ENCODE measurements around the gene IFFO2. TPM values are rescaled to one million over a fixed set of nuclear protein-coding genes. Genes with fewer than 3 reads are reported as not detected.

IFFO2 gene
- total and polyA plus RNA-seq, 10 of the 15 experiments (the other 5 are each of a cell fraction or from before 2014, with no cell fraction given), result 1.2 to 18.4 (median 6.7) TPM

GRCh38 chr1:18951818-18952391 lies 4.6 kb downstream of the IFFO2 start (continued):
- TF ChIP-seq RUNX3 (IDR thresholded peaks at IDR 0.05; ENCODE audit: low read length) (peak; percentile 99), MTA2 (IDR thresholded peaks at IDR 0.05; ENCODE audit: low read depth) (peak; percentile 86), ZSCAN29 (IDR thresholded peaks at IDR 0.05) (no peak), TAF1 (IDR thresholded peaks at IDR 0.05; ENCODE audit: borderline replicate concordance, low read depth, low read length) (peak; percentile 20), LARP7 (IDR thresholded peaks at IDR 0.05) (0 out of 2 replicates have a peak, but pooled peaks have one; percentile 17), RELA (IDR thresholded peaks at IDR 0.05; ENCODE audit: borderline replicate concordance, partially characterized antibody) (peak; percentile 96), BCL11A (IDR thresholded peaks at IDR 0.05; ENCODE audit: low read depth, low read length) (peak; percentile 79), SKIL (IDR thresholded peaks at IDR 0.05; ENCODE audit: low read depth, poor library complexity, severe bottlenecking) (peak; percentile 87), IRF4 (IDR thresholded peaks at IDR 0.05; ENCODE audit: low read depth, low read length) (peak; percentile 82), ZNF207 (IDR thresholded peaks at IDR 0.05; ENCODE audit: borderline replicate concordance) (no peak; the same call in 1 of the 2 replicates), IKZF2 (IDR thresholded peaks at IDR 0.05) (peak; percentile 92), ZBED1 (IDR thresholded peaks at IDR 0.05; ENCODE audit: borderline replicate concordance) (0 out of 2 replicates have a peak, but pooled peaks have one; percentile 22), ZNF217 (IDR thresholded peaks at IDR 0.05) (peak; percentile 84), IRF5 (IDR thresholded peaks at IDR 0.05; ENCODE audit: borderline replicate concordance) (no peak), SMAD1 (IDR thresholded peaks at IDR 0.05; ENCODE audit: low read depth, partially characterized antibody) (peak; percentile 53), IRF3 (IDR thresholded peaks at IDR 0.05) (0 out of 2 replicates have a peak, but pooled peaks have one; percentile 11), SP1 (IDR thresholded peaks at IDR 0.05; ENCODE audit: low read depth, low read length) (peak; percentile 25), POLR2A (IDR thresholded peaks at IDR 0.05; ENCODE audit: low read depth, low read length) (peak; percentile 59; the same call in 1 of the 2 replicates)
- TF ChIP-seq, protein P1, sequence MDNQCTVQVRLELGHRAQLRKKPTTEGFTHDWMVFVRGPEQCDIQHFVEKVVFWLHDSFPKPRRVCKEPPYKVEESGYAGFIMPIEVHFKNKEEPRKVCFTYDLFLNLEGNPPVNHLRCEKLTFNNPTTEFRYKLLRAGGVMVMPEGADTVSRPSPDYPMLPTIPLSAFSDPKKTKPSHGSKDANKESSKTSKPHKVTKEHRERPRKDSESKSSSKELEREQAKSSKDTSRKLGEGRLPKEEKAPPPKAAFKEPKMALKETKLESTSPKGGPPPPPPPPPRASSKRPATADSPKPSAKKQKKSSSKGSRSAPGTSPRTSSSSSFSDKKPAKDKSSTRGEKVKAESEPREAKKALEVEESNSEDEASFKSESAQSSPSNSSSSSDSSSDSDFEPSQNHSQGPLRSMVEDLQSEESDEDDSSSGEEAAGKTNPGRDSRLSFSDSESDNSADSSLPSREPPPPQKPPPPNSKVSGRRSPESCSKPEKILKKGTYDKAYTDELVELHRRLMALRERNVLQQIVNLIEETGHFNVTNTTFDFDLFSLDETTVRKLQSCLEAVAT (IDR thresholded peaks at IDR 0.05), result peak; percentile 91
- TF ChIP-seq, protein P2, sequence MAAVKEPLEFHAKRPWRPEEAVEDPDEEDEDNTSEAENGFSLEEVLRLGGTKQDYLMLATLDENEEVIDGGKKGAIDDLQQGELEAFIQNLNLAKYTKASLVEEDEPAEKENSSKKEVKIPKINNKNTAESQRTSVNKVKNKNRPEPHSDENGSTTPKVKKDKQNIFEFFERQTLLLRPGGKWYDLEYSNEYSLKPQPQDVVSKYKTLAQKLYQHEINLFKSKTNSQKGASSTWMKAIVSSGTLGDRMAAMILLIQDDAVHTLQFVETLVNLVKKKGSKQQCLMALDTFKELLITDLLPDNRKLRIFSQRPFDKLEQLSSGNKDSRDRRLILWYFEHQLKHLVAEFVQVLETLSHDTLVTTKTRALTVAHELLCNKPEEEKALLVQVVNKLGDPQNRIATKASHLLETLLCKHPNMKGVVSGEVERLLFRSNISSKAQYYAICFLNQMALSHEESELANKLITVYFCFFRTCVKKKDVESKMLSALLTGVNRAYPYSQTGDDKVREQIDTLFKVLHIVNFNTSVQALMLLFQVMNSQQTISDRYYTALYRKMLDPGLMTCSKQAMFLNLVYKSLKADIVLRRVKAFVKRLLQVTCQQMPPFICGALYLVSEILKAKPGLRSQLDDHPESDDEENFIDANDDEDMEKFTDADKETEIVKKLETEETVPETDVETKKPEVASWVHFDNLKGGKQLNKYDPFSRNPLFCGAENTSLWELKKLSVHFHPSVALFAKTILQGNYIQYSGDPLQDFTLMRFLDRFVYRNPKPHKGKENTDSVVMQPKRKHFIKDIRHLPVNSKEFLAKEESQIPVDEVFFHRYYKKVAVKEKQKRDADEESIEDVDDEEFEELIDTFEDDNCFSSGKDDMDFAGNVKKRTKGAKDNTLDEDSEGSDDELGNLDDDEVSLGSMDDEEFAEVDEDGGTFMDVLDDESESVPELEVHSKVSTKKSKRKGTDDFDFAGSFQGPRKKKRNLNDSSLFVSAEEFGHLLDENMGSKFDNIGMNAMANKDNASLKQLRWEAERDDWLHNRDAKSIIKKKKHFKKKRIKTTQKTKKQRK (IDR thresholded peaks at IDR 0.05; ENCODE audit: low read depth, low read length), result no peak
- TF ChIP-seq, protein P3, sequence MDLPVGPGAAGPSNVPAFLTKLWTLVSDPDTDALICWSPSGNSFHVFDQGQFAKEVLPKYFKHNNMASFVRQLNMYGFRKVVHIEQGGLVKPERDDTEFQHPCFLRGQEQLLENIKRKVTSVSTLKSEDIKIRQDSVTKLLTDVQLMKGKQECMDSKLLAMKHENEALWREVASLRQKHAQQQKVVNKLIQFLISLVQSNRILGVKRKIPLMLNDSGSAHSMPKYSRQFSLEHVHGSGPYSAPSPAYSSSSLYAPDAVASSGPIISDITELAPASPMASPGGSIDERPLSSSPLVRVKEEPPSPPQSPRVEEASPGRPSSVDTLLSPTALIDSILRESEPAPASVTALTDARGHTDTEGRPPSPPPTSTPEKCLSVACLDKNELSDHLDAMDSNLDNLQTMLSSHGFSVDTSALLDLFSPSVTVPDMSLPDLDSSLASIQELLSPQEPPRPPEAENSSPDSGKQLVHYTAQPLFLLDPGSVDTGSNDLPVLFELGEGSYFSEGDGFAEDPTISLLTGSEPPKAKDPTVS (IDR thresholded peaks at IDR 0.05; ENCODE audit: low read depth, low read length), result peak; percentile 36; the same call in 1 of the 2 replicates

Measured in GM12878 (cell line).